ENCODE measurements around the gene RANBP1. TPM values are rescaled to one million over a fixed set of nuclear protein-coding genes. Genes with fewer than 3 reads are reported as not detected.

RANBP1 gene
- total and polyA plus RNA-seq, 4 donors: 111 to 210 (median 177) TPM

DNA sequence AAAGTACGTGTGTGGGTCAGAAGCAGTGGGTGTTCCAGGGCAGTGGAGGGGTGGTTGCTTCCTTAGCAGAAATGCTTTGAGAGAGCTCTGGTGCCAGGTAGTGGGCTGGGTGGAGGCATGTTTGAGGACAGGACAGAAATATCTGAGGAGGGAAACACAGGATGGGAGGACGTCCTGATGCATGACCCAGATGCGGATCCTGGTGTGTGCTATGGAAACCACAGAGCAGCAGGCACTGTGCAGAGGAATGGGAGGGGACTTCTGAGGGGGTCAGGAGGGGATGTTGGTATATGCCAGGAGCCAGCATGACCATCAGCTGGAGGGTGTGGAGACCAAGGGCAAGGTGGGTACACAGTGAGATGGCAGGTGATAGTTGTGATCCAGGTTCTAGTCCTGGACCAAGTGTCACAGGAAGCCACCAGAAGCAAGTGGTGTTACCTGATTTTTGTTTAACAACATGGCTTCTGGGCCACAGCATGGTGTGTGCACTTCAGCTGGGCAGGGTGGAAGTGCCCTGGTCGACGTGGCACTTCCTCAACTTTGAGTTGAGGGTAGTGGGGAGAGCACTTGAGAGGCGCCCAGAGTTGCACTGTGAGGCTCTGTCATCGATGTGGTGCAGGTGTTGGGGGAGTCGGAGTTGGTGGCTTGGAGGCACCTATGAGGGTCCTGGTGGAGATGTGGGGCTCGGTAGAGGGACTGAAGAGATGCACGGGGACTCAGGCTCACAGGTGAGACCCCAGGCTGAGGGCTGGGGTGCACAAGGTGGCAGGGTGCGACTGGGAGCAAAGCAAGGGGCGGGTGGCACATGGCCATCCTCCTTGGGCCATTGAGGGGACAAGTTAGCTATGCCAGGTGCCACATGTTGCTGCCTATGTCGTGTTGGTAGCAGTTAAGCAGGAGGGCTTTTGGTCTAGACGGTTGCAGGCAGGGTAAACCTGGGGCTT lies 28.3 kb upstream of the RANBP1 start:
- H3K4me1 ChIP-seq (ENCODE audit: control insufficient read depth, insufficient read depth, low read length): peaks cover 21% of the 10 kb centered on the region
- H3K36me3 ChIP-seq (ENCODE audit: control insufficient read depth, insufficient read depth, low read length): peaks cover 82% of the 10 kb centered on the region
- H3K4me3 ChIP-seq (ENCODE audit: low read depth, low read length): no peak overlapping the region
- H3K9me3 ChIP-seq (ENCODE audit: control insufficient read depth, insufficient read depth, low read length): no peaks in the 10 kb centered on the region
- no peaks in the 10 kb centered on the region for H3K27me3 ChIP-seq (ENCODE audit: control insufficient read depth, insufficient read depth, low read length)
- no peak overlapping the region for H3K27ac ChIP-seq (ENCODE audit: low read depth, low read length)
- DNase-seq (ENCODE audit: low read depth in 4 of 6, low spot score in 6 of 6): no peak
- WGBS (ENCODE audit: insufficient coverage): 91% methylated on average over 14 of the region's 14 CpGs

DNA sequence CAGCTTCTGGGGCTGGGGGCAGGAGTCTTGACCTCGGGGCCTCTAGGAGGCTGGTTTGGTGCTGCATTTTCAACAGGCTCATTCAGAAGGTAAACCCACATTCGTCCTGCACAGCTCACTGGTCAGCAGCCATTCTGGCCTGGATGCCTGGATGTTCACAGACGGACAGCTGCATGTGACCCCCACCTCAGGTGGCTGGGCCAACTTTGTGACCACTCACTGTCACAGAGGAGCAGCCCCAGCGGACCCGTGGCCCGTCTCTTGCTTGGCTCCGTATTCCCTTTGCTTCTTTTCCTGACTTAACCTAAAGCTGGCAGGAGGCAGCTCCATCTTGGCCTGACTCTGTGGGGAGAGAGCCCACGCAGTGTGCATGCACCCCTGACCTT lies 27.6 kb upstream of the RANBP1 start:
- Histone ChIP-seq H3K4me1 (ENCODE audit: control insufficient read depth, insufficient read depth, low read length) (peaks cover 15% of the 10 kb centered on the region), H3K36me3 (ENCODE audit: control insufficient read depth, insufficient read depth, low read length) (peaks cover 83% of the 10 kb centered on the region), H3K4me3 (ENCODE audit: low read depth, low read length) (no peak overlapping the region), H3K27ac (ENCODE audit: low read depth, low read length) (no peak overlapping the region), H3K27me3 (ENCODE audit: control insufficient read depth, insufficient read depth, low read length) (no peaks in the 10 kb centered on the region), H3K9me3 (ENCODE audit: control insufficient read depth, insufficient read depth, low read length) (no peaks in the 10 kb centered on the region)
- DNase-seq (ENCODE audit: low read depth in 4 of 6, low spot score in 6 of 6): no peak
- WGBS (ENCODE audit: insufficient coverage): 97% methylated on average over 7 of the region's 8 CpGs

DNA sequence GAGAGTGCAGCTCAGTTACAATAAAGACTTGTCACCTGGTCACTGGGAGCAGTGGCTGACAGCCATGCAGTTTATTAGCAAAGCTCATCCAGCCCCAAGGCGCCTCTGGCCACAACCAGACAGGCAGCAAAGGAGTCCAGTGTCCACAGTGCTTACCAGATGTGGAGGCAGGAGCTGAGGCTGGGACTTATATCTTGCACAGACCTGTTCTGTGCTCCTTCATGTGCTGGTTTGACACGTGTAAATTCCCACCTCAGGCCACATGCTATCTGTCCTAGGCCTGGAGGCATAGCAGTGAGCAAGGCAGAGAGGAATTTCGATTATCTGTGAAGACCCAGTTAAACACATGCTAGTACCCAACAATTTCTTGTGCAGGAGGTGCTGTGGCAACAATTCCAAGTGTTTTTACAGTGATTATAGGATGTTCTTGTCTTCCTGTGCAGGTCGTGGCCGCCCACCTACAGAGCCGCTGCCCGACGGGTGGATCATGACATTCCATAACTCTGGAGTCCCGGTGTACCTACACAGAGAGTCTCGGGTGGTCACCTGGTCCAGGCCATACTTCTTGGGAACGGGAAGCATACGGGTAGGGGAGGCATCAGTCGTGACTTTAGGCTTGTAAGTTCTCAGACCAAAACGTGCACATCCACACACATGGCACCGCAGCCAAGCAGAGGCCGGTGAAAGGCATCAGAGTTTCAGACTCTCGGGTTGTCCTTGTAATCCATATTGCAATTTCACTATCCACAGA lies 26.5 kb upstream of the RANBP1 start:
- DNase-seq (ENCODE audit: low read depth in 4 of 6, low spot score in 6 of 6): no peak
- Histone ChIP-seq H3K36me3 (ENCODE audit: control insufficient read depth, insufficient read depth, low read length) (peaks cover 95% of the 10 kb centered on the region), H3K27me3 (ENCODE audit: control insufficient read depth, insufficient read depth, low read length) (no peaks in the 10 kb centered on the region), H3K4me3 (ENCODE audit: low read depth, low read length) (no peak overlapping the region), H3K27ac (ENCODE audit: low read depth, low read length) (no peak overlapping the region), H3K4me1 (ENCODE audit: control insufficient read depth, insufficient read depth, low read length) (peaks cover 8% of the 10 kb centered on the region), H3K9me3 (ENCODE audit: control insufficient read depth, insufficient read depth, low read length) (no peaks in the 10 kb centered on the region)
- WGBS (ENCODE audit: insufficient coverage): 93% methylated on average over 15 of the region's 17 CpGs

DNA sequence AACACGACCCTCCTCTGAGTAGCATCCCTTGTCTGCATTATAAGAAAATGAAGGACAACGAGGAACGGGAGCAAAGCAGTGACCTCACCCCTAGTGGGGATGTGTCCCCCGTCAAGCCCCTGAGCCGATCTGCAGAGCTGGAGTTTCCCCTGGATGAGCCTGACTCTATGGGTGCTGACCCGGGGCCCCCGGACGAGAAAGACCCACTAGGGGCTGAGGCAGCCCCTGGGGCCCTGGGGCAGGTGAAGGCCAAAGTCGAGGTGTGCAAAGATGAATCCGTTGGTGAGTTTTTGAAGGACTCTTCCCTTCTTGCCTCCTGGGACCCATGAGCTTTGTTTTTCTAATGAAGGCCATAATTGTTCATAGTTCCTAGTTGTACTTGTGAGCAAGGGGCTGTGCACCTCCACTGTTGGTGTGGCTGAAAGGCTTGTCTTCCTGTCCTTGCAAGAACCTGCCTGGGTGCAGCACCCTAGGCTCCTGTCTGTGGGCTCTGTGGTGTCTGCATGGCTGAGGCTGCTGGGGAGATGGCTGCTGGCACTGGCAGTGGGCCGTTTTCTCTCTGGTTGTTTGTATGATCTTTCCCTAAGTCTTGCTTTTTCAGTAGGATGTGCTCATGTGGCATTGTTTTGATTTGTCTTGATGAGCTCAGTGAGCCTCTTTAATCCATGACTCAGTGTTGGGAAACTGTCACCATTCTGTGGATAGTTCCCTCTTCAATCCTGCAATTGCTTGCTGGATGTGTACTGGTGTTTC lies 25.8 kb upstream of the RANBP1 start:
- H3K9me3 ChIP-seq (ENCODE audit: control insufficient read depth, insufficient read depth, low read length): no peaks in the 10 kb centered on the region
- H3K36me3 ChIP-seq (ENCODE audit: control insufficient read depth, insufficient read depth, low read length): peaks cover 96% of the 10 kb centered on the region
- WGBS (ENCODE audit: insufficient coverage): 94% methylated on average over 10 of the region's 11 CpGs
- peaks cover under 1% of the 10 kb centered on the region for H3K4me1 ChIP-seq (ENCODE audit: control insufficient read depth, insufficient read depth, low read length)
- no peak for DNase-seq (ENCODE audit: low read depth in 4 of 6, low spot score in 6 of 6)
- H3K4me3 ChIP-seq (ENCODE audit: low read depth, low read length): no peak overlapping the region
- no peaks in the 10 kb centered on the region for H3K27me3 ChIP-seq (ENCODE audit: control insufficient read depth, insufficient read depth, low read length)
- H3K27ac ChIP-seq (ENCODE audit: low read depth, low read length): no peak overlapping the region

DNA sequence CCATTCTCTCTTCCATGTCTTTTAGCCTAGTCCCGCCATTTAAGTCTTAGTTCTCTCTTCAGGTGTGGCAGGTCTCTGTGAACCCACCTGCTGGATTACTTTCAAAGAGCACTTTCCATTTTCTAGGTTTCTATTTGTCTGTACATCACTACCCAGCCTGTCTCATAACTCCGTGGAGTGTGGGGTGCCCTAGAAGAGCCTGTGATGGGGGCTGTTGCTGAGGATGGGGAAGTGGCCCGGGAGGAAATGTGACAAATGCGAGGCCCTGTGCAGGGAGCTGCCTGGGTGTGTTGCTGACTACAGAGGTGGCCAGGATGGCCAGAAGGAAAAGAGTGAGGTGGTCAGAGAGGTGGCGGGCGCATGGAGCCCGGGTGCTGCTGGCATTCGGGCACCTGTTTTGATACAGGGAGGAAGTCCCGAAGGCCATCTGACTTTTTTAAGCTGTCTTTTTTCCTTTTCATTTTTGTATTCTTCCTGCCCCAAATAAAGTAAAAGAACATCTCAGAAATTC lies 25.1 kb upstream of the RANBP1 start:
- 95% methylated on average over 3 of the region's 9 CpGs for WGBS (ENCODE audit: insufficient coverage)
- Histone ChIP-seq H3K27ac (ENCODE audit: low read depth, low read length) (no peak overlapping the region), H3K27me3 (ENCODE audit: control insufficient read depth, insufficient read depth, low read length) (no peaks in the 10 kb centered on the region), H3K4me3 (ENCODE audit: low read depth, low read length) (no peak overlapping the region), H3K4me1 (ENCODE audit: control insufficient read depth, insufficient read depth, low read length) (no peaks in the 10 kb centered on the region), H3K9me3 (ENCODE audit: control insufficient read depth, insufficient read depth, low read length) (no peaks in the 10 kb centered on the region), H3K36me3 (ENCODE audit: control insufficient read depth, insufficient read depth, low read length) (peaks cover 98% of the 10 kb centered on the region)
- DNase-seq (ENCODE audit: low read depth in 4 of 6, low spot score in 6 of 6): no peak

DNA sequence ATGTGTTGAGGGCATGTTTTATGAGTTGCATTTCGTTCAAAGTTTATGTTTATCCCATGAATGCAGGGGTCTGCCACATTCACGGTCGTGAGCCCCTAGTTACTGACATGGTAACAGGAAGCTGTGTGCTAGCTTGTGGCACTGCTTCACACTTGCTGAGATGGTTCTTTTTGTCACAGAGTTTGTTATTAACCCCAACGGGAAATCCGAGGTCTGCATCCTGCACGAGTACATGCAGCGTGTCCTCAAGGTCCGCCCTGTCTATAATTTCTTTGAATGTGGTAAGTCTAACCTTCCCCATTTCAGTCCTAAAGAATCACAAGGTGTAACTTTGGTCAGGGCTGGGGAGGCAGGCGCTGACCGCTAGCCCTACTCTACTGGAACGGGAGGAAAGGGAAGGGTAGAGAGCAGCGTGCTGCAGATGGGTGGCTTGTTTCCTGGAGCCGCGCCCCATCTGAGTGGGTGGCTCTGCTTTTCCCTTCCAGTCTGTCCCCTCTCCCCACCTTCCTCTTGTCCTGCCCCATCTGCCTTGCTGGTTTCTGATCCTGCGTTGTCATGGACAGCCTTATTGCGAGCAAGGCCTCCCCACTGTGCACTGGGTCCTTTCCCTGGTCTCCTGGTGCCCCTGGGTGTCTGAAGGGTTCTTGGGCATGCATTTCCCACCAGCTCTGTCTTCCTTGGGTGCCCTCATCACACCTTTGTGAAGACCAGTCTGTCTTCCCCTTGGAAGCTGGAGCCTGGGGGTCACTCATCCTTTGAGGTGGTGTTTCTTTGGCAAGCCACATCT lies 24.0 kb upstream of the RANBP1 start:
- Histone ChIP-seq H3K4me3 (ENCODE audit: low read depth, low read length) (no peak overlapping the region), H3K9me3 (ENCODE audit: control insufficient read depth, insufficient read depth, low read length) (no peaks in the 10 kb centered on the region), H3K27me3 (ENCODE audit: control insufficient read depth, insufficient read depth, low read length) (no peaks in the 10 kb centered on the region), H3K36me3 (ENCODE audit: control insufficient read depth, insufficient read depth, low read length) (peaks cover 91% of the 10 kb centered on the region), H3K27ac (ENCODE audit: low read depth, low read length) (no peak overlapping the region), H3K4me1 (ENCODE audit: control insufficient read depth, insufficient read depth, low read length) (no peaks in the 10 kb centered on the region)
- DNase-seq (ENCODE audit: low read depth in 4 of 6, low spot score in 6 of 6): no peak
- 93% methylated on average over 10 of the region's 16 CpGs for WGBS (ENCODE audit: insufficient coverage)

DNA sequence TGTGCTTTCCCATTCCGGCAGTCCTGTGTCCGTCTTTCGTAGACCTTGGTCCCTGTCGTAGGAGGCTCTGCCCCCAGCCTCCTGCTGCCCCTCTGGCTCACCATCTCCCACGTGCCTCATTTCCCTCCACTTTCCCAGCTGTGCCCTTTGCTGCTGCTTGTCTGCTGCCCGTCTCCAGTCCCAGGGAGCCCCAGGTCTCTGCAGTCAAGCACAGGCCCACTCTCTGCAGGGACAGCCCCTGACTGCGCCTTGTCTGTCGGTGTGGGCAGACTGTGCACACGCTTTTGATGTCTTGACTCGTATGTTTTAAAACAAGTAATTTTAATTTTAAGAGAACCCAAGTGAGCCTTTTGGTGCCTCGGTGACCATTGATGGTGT lies 23.4 kb upstream of the RANBP1 start:
- peaks cover 85% of the 10 kb centered on the region for H3K36me3 ChIP-seq (ENCODE audit: control insufficient read depth, insufficient read depth, low read length)
- H3K27ac ChIP-seq (ENCODE audit: low read depth, low read length): no peak overlapping the region
- no peaks in the 10 kb centered on the region for H3K9me3 ChIP-seq (ENCODE audit: control insufficient read depth, insufficient read depth, low read length)
- H3K4me1 ChIP-seq (ENCODE audit: control insufficient read depth, insufficient read depth, low read length): no peaks in the 10 kb centered on the region
- DNase-seq (ENCODE audit: low read depth in 4 of 6, low spot score in 6 of 6): no peak
- H3K27me3 ChIP-seq (ENCODE audit: control insufficient read depth, insufficient read depth, low read length): no peaks in the 10 kb centered on the region
- H3K4me3 ChIP-seq (ENCODE audit: low read depth, low read length): no peak overlapping the region
- WGBS (ENCODE audit: insufficient coverage): 90% methylated on average over 11 of the region's 11 CpGs

DNA sequence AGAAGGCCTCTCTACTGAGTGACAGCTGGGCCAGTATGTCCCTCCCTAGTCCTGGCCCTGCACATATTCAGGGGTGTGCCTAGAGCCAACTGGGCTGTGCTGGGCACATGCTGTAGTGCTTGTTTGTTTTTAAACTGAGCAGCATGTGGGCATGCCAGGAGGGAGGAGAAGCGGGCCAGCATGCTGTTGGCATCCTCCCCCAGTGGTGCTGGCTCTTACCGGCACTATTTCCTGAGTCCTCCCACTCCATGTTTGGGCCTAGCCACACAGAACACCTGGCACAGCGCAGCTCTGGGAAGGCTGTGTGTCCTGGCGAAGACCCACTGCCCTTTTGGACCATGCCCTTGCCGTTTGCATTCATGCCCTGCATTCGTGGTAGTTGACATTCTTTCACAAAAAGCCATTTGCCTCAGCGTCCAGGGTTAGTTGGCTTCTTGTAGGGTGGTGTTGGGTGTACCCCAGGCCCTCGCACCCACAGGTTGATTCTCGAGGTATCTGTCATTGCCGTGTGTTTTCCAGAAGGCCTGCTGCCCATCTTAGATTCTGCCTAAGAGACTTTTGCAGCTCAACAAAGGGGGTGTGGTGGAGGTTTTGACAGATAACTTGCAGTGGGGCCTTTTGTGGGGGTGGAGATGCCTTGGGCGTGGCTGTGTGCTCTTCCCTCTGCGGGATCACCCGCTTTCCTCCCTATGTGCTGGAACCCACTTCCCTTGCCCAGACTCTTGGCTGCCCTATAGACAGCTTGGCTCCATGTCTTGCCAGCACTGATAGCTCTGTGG lies 22.3 kb upstream of the RANBP1 start:
- Histone ChIP-seq H3K36me3 (ENCODE audit: control insufficient read depth, insufficient read depth, low read length) (peaks cover 74% of the 10 kb centered on the region), H3K4me1 (ENCODE audit: control insufficient read depth, insufficient read depth, low read length) (no peaks in the 10 kb centered on the region), H3K4me3 (ENCODE audit: low read depth, low read length) (no peak overlapping the region), H3K9me3 (ENCODE audit: control insufficient read depth, insufficient read depth, low read length) (no peaks in the 10 kb centered on the region), H3K27ac (ENCODE audit: low read depth, low read length) (no peak overlapping the region), H3K27me3 (ENCODE audit: control insufficient read depth, insufficient read depth, low read length) (no peaks in the 10 kb centered on the region)
- 87% methylated on average over 13 of the region's 13 CpGs for WGBS (ENCODE audit: insufficient coverage)
- DNase-seq (ENCODE audit: low read depth in 4 of 6, low spot score in 6 of 6): no peak
